Stimulated activated CD4-positive, alpha-beta T cell treated with anti-CD3 and anti-CD28 coated beads, Interleukin-2, amount 100 ng/mL, for 48 hours (primary cell): ENCODE measurements around the gene OSTN.
"Not testable (repeated sequence)": the region's sequence is repeated elsewhere in the genome, so short reads cannot be mapped to it uniquely, and the experiment has no call there.

ENCODE experiments used
- DNase-seq, 2 donors: peaks; one replicate each; pipeline ENCODE4 v3.0.0-alpha.2; 2020

Gene OSTN, protein sequence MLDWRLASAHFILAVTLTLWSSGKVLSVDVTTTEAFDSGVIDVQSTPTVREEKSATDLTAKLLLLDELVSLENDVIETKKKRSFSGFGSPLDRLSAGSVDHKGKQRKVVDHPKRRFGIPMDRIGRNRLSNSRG

GRCh38 chr3:191198932-191199331, at the start of gene OSTN:
OSTN (plus strand) TSS chr3:191199241; CDS start chr3:191212533, 13,292 bp downstream.
- no peak for DNase-seq

GRCh38 chr3:191151653-191152052, 47.4 kb upstream of the OSTN start:
- no peak for DNase-seq

- DNase-seq, result no peak
Observed at GRCh38 chr3:191154827-191155226, 44.2 kb upstream of the OSTN start.

DNA sequence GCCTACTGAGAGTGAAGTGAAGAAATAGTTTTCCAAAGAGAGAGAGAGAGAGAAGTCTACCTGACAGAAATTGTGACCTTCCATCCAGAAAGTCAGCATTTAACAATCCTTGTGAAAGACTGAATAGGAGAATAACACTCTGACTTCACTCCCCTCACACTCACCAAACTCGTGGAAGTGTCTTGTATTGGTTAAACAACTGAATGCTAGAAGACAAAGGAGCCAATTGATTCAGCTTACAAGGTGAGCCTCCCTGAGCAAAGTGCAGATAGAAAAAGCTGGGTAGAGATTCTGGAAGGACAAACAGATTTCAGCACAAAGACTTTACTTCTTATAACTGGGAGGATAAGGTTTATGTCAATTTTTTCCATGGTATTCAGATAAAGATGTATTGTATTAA, 40.8 kb upstream of the OSTN start:
- DNase-seq, result no peak

DNA sequence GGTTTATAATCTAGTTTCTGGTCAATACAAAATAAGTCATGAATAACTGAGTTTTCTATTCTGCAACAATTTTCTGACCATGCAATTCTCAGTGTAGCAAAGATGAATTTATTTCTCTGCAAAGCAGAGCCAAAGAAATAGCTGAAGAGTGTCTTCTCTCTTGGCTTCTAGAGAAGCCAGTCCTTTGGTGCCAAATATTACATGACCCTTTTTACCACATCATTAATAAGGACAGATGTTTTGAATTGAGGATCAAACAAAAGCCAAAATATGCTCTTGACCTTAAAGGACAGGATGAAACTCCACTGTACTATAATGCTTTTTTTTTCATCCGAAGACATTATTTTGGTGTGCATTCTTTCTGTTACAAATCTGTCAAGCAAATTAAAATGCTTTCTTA, 40.2 kb upstream of the OSTN start:
- DNase-seq, result no peak

DNA sequence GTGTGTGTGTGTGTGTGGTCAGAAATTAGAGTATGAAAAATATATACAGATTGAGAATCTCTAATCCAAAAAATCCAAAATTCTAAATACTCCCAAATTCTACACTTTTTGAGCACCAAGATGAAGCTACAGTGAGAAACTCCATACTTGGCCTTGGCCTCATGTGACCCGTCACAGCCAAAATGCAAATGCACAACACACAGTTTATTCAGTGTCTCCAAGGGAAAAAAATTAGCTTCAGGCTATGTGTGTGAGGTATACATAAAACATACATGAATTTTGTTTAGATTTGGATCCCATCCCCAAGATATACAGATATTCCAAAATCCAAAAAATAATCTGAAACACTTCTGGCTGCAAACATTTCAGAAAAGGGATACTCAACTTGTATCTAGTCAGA, 33.2 kb upstream of the OSTN start:
- DNase-seq, result no peak

DNA sequence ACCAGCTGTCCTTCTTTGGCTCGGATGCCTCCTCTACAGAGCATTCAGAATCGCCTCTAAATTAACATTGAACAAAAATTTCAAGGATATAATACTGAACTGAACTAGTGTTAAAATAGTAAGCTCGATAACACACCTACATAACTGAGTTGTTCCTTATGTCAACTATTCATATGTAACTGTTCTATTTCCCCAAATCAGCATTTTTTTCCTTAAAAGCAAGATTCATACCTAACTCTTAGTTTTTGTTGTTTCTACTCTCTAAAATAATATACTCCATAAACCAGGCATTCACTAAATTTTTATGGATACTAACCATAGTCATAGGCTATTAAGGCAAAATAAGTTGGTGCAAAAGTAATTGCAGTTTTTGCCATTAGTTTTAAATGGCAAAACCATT, 32.7 kb upstream of the OSTN start:
- no peak for DNase-seq

DNA sequence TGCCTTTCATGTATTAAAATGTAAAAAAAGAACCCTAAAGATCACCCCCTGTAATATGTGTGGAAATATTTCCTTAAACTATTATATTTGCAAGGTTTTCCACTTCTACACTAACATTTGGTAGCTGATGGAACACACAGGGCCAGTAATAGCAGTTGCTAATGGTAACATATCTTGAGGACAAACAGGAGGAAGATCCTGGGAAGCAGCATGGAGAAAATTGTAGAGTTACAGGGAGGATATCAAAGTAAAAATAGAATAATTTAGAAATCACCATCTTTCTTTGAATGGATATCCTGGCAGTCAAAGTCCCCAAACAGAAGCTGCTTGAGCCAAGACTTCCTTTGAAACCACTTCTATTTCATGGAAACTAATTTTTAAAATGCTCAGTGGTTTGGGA, 29.5 kb upstream of the OSTN start:
- DNase-seq, result no peak

DNA sequence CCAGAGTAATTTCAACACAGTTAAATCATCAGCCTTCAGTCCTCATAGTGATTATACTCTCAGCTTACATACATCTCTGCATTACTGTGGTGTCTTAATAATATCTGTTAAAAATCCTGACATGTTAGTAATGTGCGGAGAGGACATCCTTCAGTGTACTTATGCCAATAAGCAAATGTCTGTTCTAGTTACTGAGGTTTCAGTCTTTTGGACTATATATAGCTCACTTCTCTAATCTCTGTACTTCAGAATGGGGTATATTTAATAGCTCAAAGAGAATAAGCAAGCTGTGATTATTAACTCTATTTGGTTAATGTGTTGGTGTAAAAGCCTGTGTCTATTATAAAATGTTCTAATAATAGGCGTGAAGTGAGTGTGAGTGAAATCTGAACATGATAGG, 28.9 kb upstream of the OSTN start:
- no peak for DNase-seq

GRCh38 chr3:191175102-191175501, 23.9 kb upstream of the OSTN start:
- no peak for DNase-seq

DNA sequence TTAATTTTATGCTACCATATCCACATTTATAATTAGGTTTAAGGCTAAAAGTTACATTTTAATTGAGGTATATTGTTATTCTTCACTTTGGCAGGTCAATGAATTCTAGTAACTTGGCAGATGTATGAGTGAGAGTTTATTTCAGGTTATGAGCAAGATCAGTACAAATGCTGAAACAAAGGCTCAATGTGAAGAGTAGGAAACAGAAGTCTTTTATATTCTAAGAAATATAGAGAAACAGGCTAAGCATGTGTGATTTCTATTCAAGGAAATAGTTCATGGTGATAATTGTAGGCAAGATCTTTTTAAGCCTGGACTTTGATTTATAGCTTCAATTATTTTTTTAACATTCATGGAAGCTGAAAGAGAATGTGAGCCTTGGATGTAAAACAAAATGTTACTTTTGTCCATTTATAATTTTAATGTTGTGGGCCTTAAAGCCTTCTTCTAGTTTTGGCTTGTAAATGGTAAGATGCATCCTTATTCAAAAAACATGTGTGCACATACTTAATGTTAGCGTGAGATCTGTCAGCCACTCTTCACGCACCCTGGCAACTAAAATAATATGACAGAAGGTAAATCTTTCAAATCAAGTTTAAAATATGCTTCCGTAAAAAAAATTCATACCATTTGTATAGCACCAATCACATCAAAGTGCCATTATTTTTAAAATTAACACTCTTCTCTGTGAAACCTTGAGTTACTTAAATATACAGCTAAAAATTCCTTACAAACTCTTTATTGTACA, 22.8 kb upstream of the OSTN start:
- no peak for DNase-seq

DNA sequence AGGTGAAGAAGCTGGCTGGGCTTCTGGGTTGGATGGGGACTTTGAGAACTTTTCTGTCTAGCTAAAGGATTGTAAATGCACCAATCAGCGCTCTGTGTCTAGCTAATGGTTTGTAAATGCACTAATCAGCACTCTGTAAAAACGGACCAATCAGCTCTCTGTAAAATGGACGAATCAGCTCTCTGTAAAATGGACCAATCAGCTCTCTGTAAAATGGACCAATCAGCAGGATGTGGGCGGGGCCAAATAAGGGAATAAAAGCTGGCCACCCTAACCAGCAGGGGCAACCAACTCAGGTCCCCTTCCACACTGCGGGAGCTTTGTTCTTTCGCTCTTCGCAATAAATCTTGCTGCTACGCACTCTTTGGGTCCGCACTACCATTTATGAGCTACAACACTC, 13.7 kb upstream of the OSTN start:
- not testable (repeated sequence) for DNase-seq

GRCh38 chr3:191188246-191188645, 10.8 kb upstream of the OSTN start:
- DNase-seq, result not testable (repeated sequence)

DNA sequence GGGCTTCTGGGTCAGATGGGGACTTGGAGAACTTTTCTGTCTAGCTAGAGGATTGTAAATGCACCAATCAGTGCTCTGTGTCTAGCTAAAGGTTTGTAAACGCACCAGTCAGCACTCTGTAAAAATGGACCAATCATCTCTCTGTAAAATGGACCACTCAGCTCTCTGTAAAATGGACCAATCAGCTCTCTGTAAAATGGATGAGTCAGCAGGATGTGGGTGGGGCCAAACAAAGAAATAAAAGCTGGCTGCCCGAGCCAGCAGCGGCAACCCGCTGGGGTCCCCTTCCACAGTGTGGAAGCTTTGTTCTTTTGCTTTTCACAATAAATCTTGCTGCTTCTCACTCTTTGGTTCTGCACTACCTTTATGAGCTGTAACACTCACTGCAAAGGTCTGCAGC, 6.8 kb upstream of the OSTN start:
- not testable (repeated sequence) for DNase-seq

DNA sequence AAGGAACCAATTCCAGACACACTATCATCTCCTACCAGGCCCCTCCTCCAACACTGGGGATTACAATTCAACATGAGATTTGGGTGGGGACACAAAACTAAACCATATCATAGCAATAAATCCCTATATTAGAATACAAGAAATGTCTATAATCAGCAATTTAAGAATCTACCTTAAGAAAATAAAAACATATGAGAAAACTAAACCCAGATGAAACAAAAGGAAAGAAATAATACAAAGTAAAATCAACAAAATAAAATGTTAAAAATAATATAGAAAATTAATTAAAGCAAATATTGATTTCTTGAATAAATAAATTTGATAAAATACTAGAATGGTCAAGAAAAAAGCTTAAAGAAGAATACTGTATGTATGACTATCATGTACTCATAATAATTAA, 6.1 kb upstream of the OSTN start:
- DNase-seq, result no peak

- DNase-seq, result no peak
Observed at GRCh38 chr3:191197761-191198306, 1.2 kb upstream of the OSTN start.

- no peak for DNase-seq
Observed at GRCh38 chr3:191198480-191198879, 561 bp upstream of the OSTN start.

- DNase-seq, result no peak
Observed at GRCh38 chr3:191210032-191210431, 11.0 kb downstream of the OSTN start.

- DNase-seq, result no peak
Observed at GRCh38 chr3:191216510-191216909, 17.5 kb downstream of the OSTN start.

DNA sequence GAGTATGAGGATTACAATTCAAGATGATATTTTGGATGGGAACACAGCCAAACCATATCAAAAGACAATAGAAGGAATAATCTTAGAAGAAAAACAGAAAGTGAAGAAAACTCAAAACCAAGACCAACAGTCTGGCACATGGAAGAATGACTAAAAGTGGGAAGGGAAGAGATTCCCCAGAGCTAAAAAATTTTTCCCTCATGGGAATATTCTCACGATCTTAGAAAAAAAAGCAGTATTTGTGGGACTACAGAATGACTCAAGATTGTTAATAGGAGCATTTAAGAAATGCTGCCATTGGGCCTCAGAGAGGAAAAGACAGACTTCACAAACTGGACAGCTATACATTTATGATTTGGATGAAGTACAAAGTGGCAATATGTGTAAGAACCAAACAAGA, 18.3 kb downstream of the OSTN start:
- no peak for DNase-seq

- DNase-seq, result no peak
Observed at GRCh38 chr3:191220908-191221307, 21.9 kb downstream of the OSTN start.

- DNase-seq, result no peak
Observed at GRCh38 chr3:191221638-191222037, 22.6 kb downstream of the OSTN start.

GRCh38 chr3:191227541-191227940, 28.5 kb downstream of the OSTN start:
- DNase-seq, result no peak

- no peak for DNase-seq
Observed at GRCh38 chr3:191234216-191234615, 35.2 kb downstream of the OSTN start.
